ENCODE results near the gene NOS2.
"Not testable (repeated sequence)": the region's sequence is repeated elsewhere in the genome, so short reads cannot be mapped to it uniquely, and the experiment has no call there.

Gene NOS2

DNA sequence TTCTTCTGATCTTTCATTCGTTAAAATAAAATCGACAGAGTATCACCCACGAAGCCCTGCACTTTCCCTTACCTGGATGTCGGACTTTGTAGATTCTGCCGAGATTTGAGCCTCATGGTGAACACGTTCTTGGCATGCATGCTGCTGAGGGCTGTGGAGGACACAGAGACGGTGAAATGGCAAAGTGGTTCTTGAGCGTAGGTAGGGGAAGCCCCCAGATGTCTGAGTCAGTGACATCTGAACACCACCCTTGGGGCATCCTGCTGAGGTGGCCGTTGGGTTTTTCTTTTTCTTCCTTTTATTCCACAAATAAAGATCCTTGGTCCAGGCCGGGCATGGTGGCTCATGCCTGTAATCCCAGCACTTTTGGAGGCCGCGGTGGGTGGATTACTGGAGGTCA, 33.9 kb downstream of the NOS2 start:
- Histone ChIP-seq H3K27ac (no peak overlapping the region), H3K4me3 (no peak overlapping the region)
- DNase-seq (ENCODE audit: low spot score): no peak
- TF ChIP-seq, protein P1, sequence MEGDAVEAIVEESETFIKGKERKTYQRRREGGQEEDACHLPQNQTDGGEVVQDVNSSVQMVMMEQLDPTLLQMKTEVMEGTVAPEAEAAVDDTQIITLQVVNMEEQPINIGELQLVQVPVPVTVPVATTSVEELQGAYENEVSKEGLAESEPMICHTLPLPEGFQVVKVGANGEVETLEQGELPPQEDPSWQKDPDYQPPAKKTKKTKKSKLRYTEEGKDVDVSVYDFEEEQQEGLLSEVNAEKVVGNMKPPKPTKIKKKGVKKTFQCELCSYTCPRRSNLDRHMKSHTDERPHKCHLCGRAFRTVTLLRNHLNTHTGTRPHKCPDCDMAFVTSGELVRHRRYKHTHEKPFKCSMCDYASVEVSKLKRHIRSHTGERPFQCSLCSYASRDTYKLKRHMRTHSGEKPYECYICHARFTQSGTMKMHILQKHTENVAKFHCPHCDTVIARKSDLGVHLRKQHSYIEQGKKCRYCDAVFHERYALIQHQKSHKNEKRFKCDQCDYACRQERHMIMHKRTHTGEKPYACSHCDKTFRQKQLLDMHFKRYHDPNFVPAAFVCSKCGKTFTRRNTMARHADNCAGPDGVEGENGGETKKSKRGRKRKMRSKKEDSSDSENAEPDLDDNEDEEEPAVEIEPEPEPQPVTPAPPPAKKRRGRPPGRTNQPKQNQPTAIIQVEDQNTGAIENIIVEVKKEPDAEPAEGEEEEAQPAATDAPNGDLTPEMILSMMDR (IDR thresholded peaks at IDR 0.05): no peak

- DNase-seq (ENCODE audit: low spot score): no peak
- Histone ChIP-seq H3K4me3 (no peak overlapping the region), H3K27ac (no peak overlapping the region)
- TF ChIP-seq, protein P1 (IDR thresholded peaks at IDR 0.05): no peak
Measured at GRCh38 chr17:27765353-27765752, 35.0 kb downstream of the NOS2 start.

- H3K4me3 ChIP-seq: no peak overlapping the region
- H3K27ac ChIP-seq: no peak overlapping the region
- no peak for DNase-seq (ENCODE audit: low spot score)
- TF ChIP-seq, protein P1 (IDR thresholded peaks at IDR 0.05): no peak
Measured at GRCh38 chr17:27764589-27764988, 35.7 kb downstream of the NOS2 start.

GRCh38 chr17:27762527-27763305, 37.6 kb downstream of the NOS2 start:
- Histone ChIP-seq H3K4me3 (no peak overlapping the region), H3K27ac (no peak overlapping the region)
- no peak for DNase-seq (ENCODE audit: low spot score)
- TF ChIP-seq, protein P1 (IDR thresholded peaks at IDR 0.05): no peak

- H3K27ac ChIP-seq; DNase-seq (ENCODE audit: low spot score); H3K4me3 ChIP-seq: not testable (repeated sequence)
Measured at GRCh38 chr17:27760931-27761330, 39.4 kb downstream of the NOS2 start.

DNA sequence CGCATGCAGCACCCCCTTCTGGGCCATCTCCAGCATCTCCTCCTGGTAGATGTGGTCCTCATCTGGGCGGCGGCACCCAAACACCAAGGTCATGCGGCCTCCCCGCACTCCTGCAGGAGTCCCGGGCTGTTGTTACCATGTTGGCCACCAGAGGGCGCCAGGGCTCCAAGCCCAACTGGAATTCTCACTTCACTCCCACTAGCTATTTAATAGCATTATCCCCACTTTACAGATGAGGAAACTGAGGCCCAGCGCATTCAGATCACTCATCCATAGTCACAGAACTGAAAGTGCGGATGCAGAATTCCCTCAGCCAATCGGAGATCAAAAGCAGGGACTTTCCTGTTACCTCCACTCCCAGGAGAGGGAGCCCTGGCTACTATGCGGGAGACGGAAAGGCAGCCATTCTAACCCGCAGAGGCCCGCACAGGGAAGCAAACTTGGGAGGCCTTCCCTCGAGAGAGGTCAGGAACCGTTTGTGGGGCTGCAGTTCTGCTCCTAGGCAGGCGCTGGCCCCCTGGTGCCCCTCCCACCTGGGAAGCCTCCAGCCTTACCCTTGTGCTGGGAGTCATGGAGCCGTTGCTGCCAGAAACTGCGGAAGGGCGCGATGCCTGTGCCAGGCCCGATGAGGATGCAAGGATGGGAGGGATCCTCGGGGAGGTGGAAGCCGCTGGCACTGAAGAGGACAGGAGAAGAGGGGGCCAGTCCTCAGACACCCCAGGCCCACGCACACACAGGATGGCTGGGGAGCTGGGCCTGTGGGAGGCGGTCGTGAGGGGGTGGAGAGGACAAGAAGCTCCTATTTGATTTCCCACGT, 40.1 kb downstream of the NOS2 start:
- Histone ChIP-seq H3K27ac (no peak overlapping the region), H3K4me3 (no peak overlapping the region)
- TF ChIP-seq, protein P1 (IDR thresholded peaks at IDR 0.05): peak; percentile 87
- DNase-seq (ENCODE audit: low spot score): no peak

GRCh38 chr17:27759528-27759927, 40.8 kb downstream of the NOS2 start:
- no peak overlapping the region for H3K4me3 ChIP-seq
- no peak overlapping the region for H3K27ac ChIP-seq
- no peak for DNase-seq (ENCODE audit: low spot score)
- TF ChIP-seq, protein P1 (IDR thresholded peaks at IDR 0.05): no peak
